SU-DHL-6 (cell line): ENCODE data around the gene CT47C1.

Experiments used
- H2AFZ ChIP-seq: fragments of 200-600 bp; sonication (generic); 2 replicates; pipeline ENCODE4 v1.6.1; 2014; ENCODE audit warnings: low read depth, mild to moderate bottlenecking, moderate library complexity, mixed read lengths, antibody characterized with exemption, low read length; ENCODE audit not compliant: severe bottlenecking
- H3F3A ChIP-seq: fragments of 200-600 bp; shearing (Covaris generic); 2 replicates; pipeline ENCODE4 v1.6.0; 2016; ENCODE audit warnings: antibody characterized with exemption, mild to moderate bottlenecking; ENCODE audit not compliant: insufficient read depth
- H3K27ac ChIP-seq: fragments of 200-600 bp; sonication (generic); 2 replicates; pipeline ENCODE4 v1.5.1; 2016; ENCODE audit warnings: low read depth, mild to moderate bottlenecking, low read length, moderate library complexity, mixed read lengths
- H3K27me3 ChIP-seq: fragments of 200-600 bp; sonication (generic), shearing (Covaris generic); 2 replicates; pipeline ENCODE4 v1.6.0; 2014; ENCODE audit warnings: mild to moderate bottlenecking, low read length
- H3K36me3 ChIP-seq: fragments of 200-600 bp; sonication (generic); 2 replicates; pipeline ENCODE4 v1.6.1; 2014; ENCODE audit warnings: mild to moderate bottlenecking, low read length, mixed read lengths
- H3K4me2 ChIP-seq: fragments of 300-600, 200-600 bp; shearing (Covaris generic), sonication (generic); 2 replicates; pipeline ENCODE4 v1.6.0; 2014; ENCODE audit warnings: low read length, low read depth, mild to moderate bottlenecking; ENCODE audit not compliant: poor library complexity, severe bottlenecking
- H3K4me3 ChIP-seq: fragments of 200-600 bp; sonication (generic); 2 replicates; pipeline ENCODE4 v1.5.1; 2014; ENCODE audit warnings: antibody characterized with exemption, low read length, mild to moderate bottlenecking, mixed read lengths; ENCODE audit not compliant: insufficient read depth, poor library complexity, severe bottlenecking
- H3K79me2 ChIP-seq: fragments of 200-600 bp; sonication (generic); 2 replicates; pipeline ENCODE4 v1.6.1; 2014; ENCODE audit warnings: mild to moderate bottlenecking, low read length, moderate library complexity; ENCODE audit not compliant: insufficient read depth
- H3K9ac ChIP-seq: fragments of 200-600 bp; sonication (generic); 2 replicates; pipeline ENCODE4 v1.7.0; 2014; ENCODE audit warnings: mild to moderate bottlenecking, low read length
- H3K9me2 ChIP-seq: fragments of 200-600 bp; sonication (generic); replicated peaks from 2 replicates; pipeline ENCODE4 v1.6.1; 2014; ENCODE audit warnings: low read length; ENCODE audit not compliant: insufficient read depth
- H3K9me3 ChIP-seq: fragments of 200-600 bp; sonication (generic); 2 replicates; pipeline ENCODE4 v1.6.1; 2014; ENCODE audit warnings: low read length, mixed read lengths; ENCODE audit not compliant: insufficient read depth
- H4K20me1 ChIP-seq: fragments of 200-600 bp; sonication (generic); 2 replicates; pipeline ENCODE4 v1.6.1; 2014; ENCODE audit warnings: low read depth, mild to moderate bottlenecking, antibody characterized with exemption, low read length, moderate library complexity, mixed read lengths
- CTCF ChIP-seq: fragments of 200-600 bp; sonication (generic); IDR thresholded peaks from one replicate; pipeline ENCODE4 v1.5.1; 2017; ENCODE audit warnings: antibody characterized with exemption, mild to moderate bottlenecking, low read length, moderate library complexity; ENCODE audit not compliant: insufficient read depth, poor library complexity, severe bottlenecking
- EZH2phosphoT487 ChIP-seq: fragments of 200-600 bp; sonication (generic), shearing (Covaris generic); conservative IDR thresholded peaks from 2 replicates; pipeline ENCODE4 v1.6.1; 2018; ENCODE audit warnings: mild to moderate bottlenecking, antibody characterized with exemption, low read length, moderate library complexity, mixed read lengths

The CT47C1 gene

GRCh38 chrX:119093991-119094735, 21.4 kb downstream of the CT47C1 start:
- Histone ChIP-seq H3K9ac (no peak overlapping the region), H3K9me2 (no peaks in the 10 kb centered on the region), H3K79me2 (no peaks in the 10 kb centered on the region), H3K9me3 (no peaks in the 10 kb centered on the region), H3K27me3 (no peaks in the 10 kb centered on the region), H3K27ac (no peak overlapping the region), H2AFZ (no peak overlapping the region), H3K36me3 (no peaks in the 10 kb centered on the region), H3K4me3 (no peak overlapping the region), H3K4me2 (no peak overlapping the region), H4K20me1 (no peaks in the 10 kb centered on the region), H3F3A (no peaks in the 10 kb centered on the region)
- no peak for TF ChIP-seq EZH2phosphoT487
- no peak for TF ChIP-seq CTCF

- Histone ChIP-seq H3K79me2 (no peaks in the 10 kb centered on the region), H3K9me2 (no peaks in the 10 kb centered on the region), H3K9ac (no peak overlapping the region), H2AFZ (no peak overlapping the region), H4K20me1 (no peaks in the 10 kb centered on the region), H3K36me3 (no peaks in the 10 kb centered on the region), H3K4me3 (no peak overlapping the region), H3F3A (no peaks in the 10 kb centered on the region), H3K27me3 (no peaks in the 10 kb centered on the region), H3K4me2 (no peak overlapping the region), H3K27ac (no peak overlapping the region), H3K9me3 (no peaks in the 10 kb centered on the region)
- no peak for TF ChIP-seq CTCF
- TF ChIP-seq EZH2phosphoT487 = no peak
These were observed 22.0 kb downstream of the CT47C1 start for GRCh38 chrX:119094819-119095218.

- Histone ChIP-seq H3F3A (no peaks in the 10 kb centered on the region), H3K79me2 (no peaks in the 10 kb centered on the region), H3K9me2 (no peaks in the 10 kb centered on the region), H4K20me1 (no peaks in the 10 kb centered on the region), H3K4me3 (no peak overlapping the region), H2AFZ (no peak overlapping the region), H3K9ac (no peak overlapping the region), H3K36me3 (no peaks in the 10 kb centered on the region), H3K27me3 (no peaks in the 10 kb centered on the region), H3K4me2 (no peak overlapping the region), H3K27ac (no peak overlapping the region), H3K9me3 (no peaks in the 10 kb centered on the region)
- TF ChIP-seq CTCF (no peak), EZH2phosphoT487 (no peak)
These were observed 23.1 kb downstream of the CT47C1 start for GRCh38 chrX:119095936-119096335.
